Measurements from ENCODE around the gene PLAAT4. TPM values are rescaled to one million over a fixed set of nuclear protein-coding genes. Genes with fewer than 3 reads are reported as not detected.

PLAAT4 gene
- total RNA-seq, 2 donors from 2014 or later: 80.8 to 110 TPM

Other genes starting within 250 kb of the PLAAT4 start
- not detected for gene SLC22A9, start 167.0 kb upstream of the PLAAT4 start, total RNA-seq
- under 1 TPM in 1 of 2 donors, not detected in 1; 0.60 TPM for gene PLAAT5, start 45.6 kb upstream of the PLAAT4 start, total RNA-seq
- gene LGALS12, start 30.7 kb upstream of the PLAAT4 start, total RNA-seq: 1 to 10 TPM in 1 of 2 donors, under 1 TPM in 1; 0.72 to 9.7 TPM
- under 1 TPM in 1 of 2 donors, not detected in 1; 0.63 TPM for gene PLAAT2, start 26.6 kb downstream of the PLAAT4 start, total RNA-seq
- gene PLAAT3, start 77.6 kb downstream of the PLAAT4 start, total RNA-seq: 1 to 10 TPM; 2.5 to 3.3 TPM
- gene ATL3, start 134.6 kb downstream of the PLAAT4 start, total RNA-seq: 10 to 100 TPM; 30.7 to 32.8 TPM
- gene RTN3, start 144.7 kb downstream of the PLAAT4 start, total RNA-seq: 10 to 100 TPM; 29.1 to 36.9 TPM
- gene ZFTA, start 232.0 kb downstream of the PLAAT4 start, total RNA-seq: 1 to 10 TPM; 1.1 to 1.9 TPM

Measured in T-helper 17 cell (primary cell).